Bone marrow (tissue), 2 donors: Measurements from ENCODE around the gene C22orf15.
"Not testable (repeated sequence)": the region's sequence is repeated elsewhere in the genome, so short reads cannot be mapped to it uniquely, and the experiment has no call there.

Source experiments
- DNase-seq, 2 donors: peaks; one replicate each; lab custom pipeline; 2025; lab: John Stamatoyannopoulos, UW

The C22orf15 gene

GRCh38 chr22:23762842-23763578 is at the start of gene C22orf15:
Gene C22orf15 (plus strand): TSS chr22:23762990. CDS start chr22:23763307, 317 bp downstream.
- no peak for DNase-seq

GRCh38 chr22:23713696-23714595 is 48.8 kb upstream of the C22orf15 start:
- DNase-seq: no peak

GRCh38 chr22:23714596-23715578 is 47.9 kb upstream of the C22orf15 start:
- DNase-seq: no peak

DNA sequence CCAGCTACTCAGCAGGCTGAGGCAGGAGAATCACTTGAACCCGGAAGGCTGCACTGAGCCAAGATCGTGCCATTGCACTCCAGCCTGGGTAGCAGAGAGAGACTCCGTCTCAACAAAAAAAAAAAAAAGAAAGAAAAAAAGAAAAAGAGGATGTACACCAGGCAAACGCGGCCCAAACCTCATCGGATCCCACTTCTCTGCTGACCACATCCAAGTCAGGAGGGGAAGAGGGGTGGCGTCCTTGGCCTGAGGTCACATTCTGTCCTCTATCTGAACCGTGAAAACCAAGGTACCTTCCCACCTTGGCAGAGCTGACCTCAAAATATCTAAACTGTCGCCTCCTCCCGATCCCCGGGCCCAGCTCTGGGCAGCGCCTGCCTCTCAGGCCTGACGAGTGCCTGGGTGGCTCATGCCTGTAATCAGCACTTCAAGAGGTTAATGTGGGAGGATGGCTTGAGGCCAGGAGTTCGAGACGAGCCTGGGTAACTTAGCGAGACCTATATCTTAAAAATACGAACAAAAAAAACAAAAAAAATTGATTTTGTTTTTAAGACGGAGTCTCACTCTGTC is 46.9 kb upstream of the C22orf15 start:
- no peak for DNase-seq

DNA sequence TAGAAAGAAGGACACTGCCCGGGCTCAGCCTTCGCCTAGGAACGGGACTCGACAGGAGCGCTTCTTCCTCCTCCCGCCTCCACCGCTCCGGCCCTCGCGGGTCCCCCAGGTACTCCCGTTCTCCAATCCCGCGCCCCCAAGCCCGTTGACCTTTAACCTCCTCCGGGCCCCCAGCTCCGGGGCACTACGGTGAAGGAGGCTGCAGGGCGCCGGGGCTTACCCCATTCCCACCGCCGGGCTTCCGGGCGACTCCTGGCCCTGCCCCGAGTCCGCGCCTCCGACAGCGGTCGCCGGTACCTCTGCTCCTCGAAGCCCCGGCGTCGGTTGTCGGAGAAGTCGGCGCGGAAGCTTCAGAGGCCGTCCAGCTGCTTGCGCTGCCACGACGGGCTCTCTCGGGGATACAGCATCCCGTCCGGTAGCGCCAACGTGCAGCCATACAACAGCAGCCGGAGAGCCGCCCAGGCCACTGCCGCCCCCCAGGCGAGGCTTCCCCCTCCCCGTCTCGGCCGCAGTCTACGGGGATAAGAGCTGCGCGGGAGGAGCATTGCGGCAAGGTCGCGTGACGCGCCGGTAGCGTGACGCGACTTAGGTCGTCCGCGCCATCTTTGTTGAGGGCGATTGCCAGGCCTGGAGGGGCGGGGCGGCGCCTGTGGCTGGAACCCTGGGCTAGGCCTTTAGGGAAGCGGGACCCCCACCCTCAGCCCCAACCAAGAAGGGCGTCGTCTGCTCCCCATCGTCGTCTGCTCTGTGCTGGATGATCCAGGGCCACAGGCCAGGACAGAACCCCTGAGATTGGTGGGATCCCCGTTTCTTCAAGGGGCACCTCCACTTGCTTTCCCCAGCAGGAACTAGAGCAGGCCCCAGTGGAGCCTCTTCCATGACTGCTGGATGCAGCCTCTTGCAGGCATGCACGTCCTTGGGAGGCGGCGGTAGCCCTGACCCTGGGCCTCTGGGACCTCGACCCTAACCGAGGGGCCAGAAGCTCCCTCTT is 45.7 kb upstream of the C22orf15 start:
- DNase-seq: peak; percentile 56 to 68

DNA sequence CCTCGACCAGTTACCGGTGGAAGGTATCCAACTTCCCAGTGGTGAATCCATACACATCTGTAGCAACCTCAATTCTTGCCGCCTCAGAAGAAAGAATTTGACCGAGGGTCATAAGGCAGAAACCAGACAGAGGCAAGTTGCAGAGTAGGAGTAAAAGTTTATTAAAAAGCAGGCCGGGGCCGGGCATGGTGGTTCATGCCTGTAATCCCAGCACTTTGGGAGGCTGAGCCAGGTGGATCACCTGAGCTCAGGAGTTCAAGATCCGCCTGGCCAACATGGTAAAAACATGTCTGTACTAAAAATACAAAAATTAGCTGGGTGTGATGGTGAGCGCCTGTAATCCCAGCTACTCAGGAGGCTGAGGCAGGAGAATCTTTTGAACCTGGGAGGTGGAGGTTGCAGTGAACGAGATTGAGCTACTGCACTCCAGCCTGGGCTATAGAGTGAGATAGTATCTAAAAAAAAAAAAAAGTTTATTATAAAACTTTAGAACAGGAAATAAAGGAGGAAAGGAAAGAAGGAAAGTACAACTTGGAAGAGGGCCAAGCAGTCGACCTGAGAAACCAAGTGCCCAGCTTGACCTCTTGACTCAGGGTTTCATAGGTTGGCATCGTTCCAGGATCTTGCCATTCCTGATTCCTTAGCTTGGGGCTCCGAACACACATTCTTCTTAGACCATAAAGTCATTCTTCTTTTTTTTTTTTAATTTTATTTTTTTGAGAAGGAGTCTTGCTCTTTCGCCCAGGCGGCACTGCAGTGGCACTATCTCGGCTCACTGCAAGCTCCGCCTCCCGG is 44.2 kb upstream of the C22orf15 start:
- no peak for DNase-seq

- no peak for DNase-seq
Measured at GRCh38 chr22:23720855-23721254, 41.9 kb upstream of the C22orf15 start.

DNA sequence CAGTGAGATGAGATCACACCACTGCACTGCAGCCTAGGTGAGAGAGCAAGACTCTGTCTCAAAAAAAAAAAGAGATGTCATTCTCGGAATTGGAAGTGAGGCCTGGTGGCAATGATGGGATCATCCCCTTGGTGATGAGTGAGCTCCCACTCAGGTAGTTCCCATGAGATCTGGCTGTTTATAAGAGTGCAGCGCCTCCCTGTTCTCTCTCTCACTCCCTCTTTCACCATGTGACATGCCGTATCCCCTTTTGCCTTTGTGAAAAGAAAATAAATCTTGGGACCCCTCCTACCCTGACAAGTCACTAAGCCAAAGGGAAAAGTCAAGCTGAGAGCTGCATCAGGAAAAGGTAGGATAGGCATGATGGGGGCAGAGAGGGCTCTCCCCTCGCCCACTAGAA is 40.6 kb upstream of the C22orf15 start:
- no peak for DNase-seq

GRCh38 chr22:23722724-23723123 is 40.1 kb upstream of the C22orf15 start:
- no peak for DNase-seq

GRCh38 chr22:23728108-23728507 is 34.7 kb upstream of the C22orf15 start:
- not testable (repeated sequence) for DNase-seq

DNA sequence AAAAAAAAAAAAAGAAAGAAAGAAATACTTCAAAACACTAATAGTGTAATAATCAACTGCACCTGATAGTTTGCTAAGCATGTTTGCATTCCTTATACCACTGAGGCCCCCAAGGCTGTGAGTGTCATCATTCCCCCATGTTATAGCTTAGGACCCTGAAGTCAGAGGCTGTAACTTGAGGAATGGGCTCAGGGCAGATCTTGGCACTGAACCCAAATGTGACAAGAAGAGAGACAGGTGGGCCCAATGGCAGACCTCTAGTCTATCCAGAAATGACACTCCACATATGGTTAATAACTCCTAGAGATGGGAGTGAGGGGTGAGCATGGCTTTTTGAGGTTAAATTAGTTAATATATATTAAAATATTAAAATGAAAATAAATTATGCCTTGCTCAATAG is 25.1 kb upstream of the C22orf15 start:
- DNase-seq: no peak

DNA sequence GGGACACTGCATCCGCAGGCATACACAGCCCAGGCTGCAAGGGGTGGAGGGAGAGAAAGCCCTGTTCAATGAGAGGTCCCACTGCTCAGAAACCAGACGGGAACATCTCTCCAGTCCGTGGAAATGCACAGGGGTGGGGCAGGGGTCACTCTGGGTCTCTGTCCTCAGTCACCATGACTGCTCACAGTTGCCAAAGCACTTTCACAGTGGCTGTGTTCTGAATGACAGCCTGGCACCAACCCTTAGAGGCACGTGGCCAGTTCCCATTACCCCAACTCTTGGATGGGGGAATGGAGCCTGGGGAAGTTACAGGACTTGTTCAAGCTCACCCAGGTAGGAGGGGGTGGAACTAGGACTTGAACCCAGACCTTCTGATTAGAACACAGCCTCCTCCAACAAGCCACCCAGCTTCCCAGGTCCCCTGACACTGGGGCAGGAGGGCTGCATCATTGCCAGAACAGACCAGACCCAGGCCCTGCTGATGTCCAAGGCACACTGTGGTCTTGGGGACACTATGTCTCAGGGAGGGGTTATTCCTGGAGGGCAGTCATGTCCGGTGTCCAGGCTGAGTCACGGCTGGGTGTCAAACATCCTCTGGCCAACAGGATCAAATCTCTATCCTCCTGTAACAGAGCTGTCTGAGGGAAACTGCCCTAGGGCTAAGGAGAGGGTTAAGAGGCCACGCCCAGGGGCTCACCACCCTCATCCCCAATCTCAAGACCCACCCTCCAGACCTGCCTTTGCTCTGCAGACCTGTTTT is 20.1 kb upstream of the C22orf15 start:
- DNase-seq: no peak

- no peak for DNase-seq
Measured at GRCh38 chr22:23743303-23743705, 19.5 kb upstream of the C22orf15 start.

GRCh38 chr22:23744001-23744400 is 18.8 kb upstream of the C22orf15 start:
- no peak for DNase-seq

DNA sequence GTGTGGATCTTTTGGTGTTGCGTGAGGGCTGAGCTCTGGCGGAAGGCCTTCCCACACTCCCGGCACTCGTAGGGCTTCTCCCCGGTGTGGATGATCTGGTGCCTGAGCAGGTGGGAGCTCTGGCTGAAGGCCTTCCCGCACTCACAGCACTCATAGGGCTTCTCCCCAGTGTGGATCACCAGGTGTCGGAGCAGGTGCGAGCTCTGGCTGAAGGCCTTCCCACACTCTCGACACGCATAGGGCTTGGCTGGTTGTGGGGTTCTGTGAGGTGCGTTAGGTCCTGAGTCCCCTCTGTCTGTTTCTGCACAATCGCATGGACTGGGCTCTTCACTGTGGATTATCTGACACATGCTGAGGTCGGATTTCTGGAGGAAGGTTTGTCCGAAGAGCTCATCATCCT is 18.3 kb upstream of the C22orf15 start:
- DNase-seq: no peak

GRCh38 chr22:23745791-23746190 is 17.0 kb upstream of the C22orf15 start:
- no peak for DNase-seq

DNA sequence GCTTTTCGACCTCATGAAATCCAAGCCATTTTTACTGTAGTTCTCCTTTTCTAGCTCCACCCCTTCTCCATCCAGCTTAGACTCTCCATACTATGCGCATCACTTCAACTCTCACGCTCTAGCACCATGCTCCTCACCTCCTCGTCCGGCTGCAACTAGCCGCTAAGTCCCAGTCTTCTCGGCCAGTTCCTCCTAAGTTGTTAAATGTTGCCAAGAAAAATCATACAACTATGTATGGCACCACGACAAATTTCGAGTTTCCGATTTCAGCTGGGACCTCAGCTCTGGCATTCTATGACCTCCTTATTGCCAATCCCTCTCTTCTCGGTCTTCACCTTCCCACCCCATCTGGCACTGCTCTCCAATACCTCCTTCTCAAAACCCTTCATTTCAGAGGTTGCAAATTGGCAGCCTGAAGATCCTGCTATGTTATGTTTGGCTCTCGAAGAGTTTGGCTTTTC is 12.9 kb upstream of the C22orf15 start:
- DNase-seq: no peak

DNA sequence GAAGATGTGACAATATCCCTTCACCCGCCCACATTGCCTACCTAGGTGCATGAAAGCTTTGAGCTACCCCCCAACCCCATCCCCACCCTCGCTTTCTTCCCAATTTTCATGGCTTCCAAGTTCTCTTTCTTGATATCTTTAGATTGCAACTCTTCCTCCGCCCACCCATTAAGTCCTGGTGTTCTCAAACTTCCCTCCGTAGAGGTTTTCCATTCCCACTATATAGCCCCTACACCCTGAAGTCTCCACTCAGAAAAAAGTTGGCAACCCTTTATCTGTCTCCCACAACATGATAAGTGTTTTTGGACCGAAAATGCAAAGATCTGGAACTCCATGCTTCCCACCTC is 12.4 kb upstream of the C22orf15 start:
- no peak for DNase-seq
